ENCODE data around the gene TRIM2.
"Not testable (repeated sequence)": the region's sequence is repeated elsewhere in the genome, so short reads cannot be mapped to it uniquely, and the experiment has no call there.

TRIM2 gene

DNA sequence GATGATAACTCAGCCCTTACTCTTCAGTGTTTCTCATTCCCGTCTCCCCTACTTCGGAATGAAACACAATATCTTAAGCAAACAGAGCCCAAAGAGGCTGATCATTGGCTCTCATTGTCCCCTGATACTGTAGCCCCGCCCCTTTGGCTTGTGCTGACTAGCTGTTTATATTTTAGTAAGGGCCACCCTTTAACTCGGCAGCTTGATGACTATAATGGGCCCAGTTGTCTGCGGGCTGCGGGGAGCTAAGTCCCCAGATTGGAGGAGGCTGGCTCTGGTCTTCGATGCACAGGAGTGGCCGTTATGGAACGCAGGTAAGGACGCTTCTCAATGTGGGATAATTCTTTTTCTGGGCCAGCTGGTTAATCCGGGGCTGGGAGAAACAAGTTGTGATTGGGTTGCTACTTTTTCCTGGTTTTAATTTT lies at the start of gene TRIM2:
TRIM2 (plus strand) TSS at position 197 of the 425 bp plus-strand sequence; CDS start at position 285, 88 bp downstream.
- DNase-seq (ENCODE audit: low read depth in 1 of 2, low spot score in 1 of 2) = no peak

DNA sequence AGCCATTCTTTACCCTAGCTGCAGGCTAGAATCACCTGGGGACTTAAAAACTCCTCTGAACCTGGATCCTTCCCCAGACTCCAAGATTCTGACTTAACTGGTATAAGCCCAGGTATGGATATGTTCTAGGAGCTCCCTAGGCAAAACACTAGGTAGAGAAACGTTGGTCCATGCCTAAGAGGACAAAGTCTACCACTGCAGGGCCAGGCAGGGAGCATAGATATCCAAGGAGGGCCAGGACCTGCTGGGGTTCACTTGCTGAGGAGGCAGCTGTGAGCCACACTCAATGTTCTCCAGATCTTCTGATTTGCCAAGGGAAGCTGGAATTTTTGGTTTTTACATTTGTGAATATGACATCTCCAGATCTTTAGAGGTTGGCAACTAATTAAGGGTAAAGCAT lies 48.6 kb upstream of the TRIM2 start:
- no peak for DNase-seq (ENCODE audit: low read depth in 1 of 2, low spot score in 1 of 2)

DNA sequence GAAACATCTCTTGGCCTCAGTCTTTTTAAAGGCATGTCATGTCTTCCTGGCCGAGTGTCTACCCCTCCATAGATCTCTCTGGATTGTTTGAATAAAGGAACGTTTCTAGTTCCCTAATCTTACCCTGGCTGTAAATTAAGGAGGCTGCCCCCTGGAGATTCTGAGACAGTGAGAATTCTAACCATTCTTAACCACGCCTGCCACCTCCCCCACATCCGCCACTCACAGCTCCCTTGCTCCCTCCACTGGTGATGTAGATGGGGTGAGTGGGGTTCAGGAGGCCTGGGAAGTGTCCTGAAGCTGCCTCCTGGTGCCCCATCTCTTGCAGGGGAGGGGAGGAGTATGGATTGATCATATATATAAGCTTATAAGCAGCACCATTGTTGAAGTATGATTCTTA lies 48.0 kb upstream of the TRIM2 start:
- no peak for DNase-seq (ENCODE audit: low read depth in 1 of 2, low spot score in 1 of 2)

DNA sequence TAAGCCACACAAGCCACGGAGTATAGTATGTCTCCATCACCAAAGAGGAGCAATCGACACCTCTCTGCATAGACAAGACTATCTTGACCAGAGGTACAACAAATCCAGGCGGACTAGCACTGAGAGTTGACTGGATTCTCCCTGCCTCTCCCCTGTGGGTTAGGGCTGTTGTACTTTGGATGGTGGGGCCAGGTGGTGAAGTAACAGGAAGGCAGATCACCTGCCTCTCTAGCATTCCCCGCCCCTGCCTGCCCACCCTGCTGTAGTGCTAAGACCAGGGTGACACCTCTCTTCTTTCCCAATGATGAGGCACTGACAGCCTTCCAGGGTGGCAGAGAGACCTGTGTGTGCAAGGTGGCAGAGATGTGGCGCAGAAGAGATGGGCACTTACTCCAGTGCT lies 47.5 kb upstream of the TRIM2 start:
- no peak for DNase-seq (ENCODE audit: low read depth in 1 of 2, low spot score in 1 of 2)

DNA sequence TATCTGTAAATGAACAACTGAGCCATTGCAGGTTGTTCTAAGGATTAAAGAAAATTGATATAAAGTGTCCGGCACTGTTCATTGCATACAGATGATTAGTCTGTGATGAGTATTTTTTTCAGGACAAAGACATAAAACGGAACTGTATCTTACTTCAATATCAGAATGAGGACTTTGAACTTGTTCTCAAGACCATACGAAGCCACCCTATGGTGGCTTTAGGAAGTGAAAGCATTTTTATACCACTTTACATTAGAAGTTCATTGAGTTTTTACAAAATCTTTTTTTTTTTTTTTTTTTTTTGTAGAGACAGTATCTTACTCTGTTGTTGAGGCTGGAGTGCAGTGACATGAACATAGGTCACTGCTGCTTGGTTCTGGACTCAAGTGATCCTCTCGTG lies 45.2 kb upstream of the TRIM2 start:
- no peak for DNase-seq (ENCODE audit: low read depth in 1 of 2, low spot score in 1 of 2)

DNA sequence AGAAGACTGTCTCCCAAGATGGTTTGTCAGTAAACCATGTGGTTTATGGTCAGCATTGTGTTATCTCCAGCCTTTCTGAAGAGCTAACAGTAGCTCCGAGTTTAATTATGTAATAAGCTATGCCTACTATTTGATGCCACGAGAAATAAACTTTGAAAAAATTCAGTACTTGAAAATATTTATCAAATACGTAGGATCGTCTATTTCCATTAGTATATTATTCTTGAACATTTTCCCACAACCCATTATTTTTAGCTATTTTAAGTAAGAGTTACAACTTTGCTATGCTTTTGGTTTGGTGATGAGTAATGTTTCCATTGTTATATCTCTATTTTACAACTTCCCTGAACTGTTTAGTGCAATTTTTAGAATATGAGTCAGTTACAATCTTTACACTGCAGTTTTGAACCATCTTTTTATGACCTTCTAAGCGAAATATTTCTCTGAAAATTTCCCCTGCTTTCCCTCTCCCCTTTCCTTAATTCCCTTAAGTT lies 44.5 kb upstream of the TRIM2 start:
- no peak for DNase-seq (ENCODE audit: low read depth in 1 of 2, low spot score in 1 of 2)

DNA sequence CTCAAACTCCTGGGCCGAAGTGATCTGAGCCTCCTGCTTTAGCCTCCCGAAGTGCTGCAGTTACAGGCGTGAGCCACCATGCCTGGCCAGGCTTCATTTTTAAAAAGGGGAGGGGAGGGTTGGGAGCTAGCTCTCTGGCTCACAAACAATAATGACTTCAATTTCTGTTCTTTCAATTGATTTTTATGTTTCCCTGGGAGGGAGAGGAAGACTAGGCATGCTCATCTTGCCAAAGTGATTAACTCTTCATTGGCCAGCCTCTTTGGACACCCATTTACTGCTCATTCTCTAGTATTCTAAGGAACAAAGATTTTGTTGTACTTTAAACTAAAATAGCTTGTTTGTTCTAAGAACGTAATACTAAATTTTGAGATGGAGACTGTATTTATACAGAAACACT lies 43.4 kb upstream of the TRIM2 start:
- no peak for DNase-seq (ENCODE audit: low read depth in 1 of 2, low spot score in 1 of 2)

DNA sequence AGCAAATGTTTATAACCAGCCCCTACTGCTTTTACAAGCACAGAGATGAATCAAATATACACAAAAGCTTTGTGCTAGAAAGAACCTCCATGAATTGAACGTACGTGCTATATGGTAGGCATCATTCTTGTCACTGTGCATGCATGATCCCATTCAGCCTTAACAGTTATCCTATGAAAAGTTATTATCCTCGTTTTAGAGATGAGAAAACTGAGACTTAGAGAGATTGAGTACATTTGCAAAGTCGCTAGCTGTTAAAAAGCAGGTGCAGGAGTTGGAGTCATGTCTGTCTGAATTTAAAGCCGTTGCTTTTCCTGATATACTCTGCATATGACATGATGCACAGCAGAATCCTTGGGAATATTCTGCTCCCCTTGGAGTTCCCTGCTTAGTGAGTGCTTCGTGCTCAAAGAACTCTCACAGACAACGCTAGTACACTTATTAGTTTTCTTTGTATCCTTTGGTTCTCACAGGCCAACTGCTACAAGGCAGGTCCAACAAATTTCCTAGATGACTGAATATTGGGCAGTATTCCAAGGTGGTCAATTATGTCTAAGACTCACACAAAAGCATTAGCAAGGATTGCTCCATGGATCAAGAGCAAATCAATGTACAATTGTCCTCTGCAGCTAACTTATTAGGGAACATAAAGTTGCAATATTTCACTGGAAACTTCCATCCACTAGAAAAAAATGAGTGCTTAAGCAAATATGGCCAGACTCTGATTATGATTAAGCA lies 42.8 kb upstream of the TRIM2 start:
- DNase-seq (ENCODE audit: low read depth in 1 of 2, low spot score in 1 of 2) = no peak

DNA sequence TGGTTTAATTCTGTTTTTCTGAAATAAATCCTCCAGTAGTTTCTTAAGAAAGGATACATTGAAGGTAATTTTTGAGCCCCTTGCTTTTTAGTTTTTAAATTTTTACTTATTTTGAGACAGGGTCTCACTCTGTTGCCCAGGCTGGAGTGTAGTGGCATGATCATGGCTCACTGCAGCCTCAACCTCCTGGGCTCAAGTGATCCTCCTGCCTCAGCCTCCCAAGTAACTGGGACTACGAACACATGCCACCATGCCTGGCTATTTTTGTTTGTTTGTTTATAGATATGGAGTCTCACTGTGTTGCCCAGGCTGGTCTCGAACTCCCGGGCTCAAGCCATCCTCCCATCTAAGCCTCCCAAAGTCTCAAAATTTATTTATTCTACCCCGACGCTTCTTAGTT lies 39.0 kb upstream of the TRIM2 start:
- not testable (repeated sequence) for DNase-seq (ENCODE audit: low read depth in 1 of 2, low spot score in 1 of 2)

DNA sequence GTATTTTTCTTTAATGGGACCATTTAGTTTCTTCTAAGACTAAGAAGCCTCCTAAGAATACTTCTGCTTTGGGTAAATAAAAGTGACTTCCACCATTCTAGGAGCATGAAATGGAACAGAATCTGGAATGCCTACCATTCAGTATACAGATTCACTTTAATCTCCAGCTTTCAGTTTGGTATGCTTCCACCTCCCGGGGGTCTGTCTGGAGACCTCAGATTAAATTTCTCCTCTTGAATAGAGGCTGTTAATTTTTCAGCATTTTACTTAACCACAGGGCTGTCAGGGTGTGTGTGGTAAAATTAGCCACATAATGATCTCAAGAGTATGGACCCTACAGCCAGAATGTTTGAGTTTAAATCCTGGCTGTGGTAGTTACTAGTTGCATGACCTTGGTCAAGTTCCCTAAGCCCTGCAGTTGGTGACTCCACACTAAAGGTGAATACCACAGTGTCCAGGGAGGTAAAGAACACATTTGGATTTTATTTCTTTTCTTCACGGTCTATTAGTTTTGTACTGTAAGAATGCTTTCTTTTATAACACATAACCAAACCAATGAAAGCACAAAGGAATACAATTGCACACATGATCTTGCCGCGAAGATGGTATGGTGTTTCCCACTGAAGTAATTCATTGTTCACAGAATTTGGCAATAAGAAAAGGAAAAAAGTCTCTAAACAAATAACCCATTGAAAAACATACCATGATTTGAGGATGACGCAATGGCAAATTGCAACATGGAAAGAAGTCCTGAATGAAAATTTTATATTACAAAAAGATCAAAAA lies 37.3 kb upstream of the TRIM2 start:
- no peak for DNase-seq (ENCODE audit: low read depth in 1 of 2, low spot score in 1 of 2)

DNA sequence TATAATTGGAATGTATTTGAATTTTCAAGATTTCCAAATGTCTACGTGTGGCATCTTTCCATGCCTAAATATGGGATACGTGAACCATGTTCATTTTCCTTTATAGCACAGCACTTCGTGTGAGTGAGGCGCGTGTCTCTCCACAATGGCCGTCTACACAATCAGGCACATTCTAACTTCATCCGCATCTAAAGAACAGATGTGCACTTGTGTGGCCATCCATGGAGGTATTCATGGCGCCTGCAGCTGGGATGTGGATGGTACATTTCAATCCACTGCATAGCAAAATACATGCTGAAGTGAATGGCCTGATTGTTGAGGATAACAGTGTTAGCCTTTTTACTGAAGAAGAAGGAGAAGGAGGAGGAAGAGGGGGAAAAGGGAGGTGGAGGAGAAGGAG lies 34.5 kb upstream of the TRIM2 start:
- no peak for DNase-seq (ENCODE audit: low read depth in 1 of 2, low spot score in 1 of 2)

DNA sequence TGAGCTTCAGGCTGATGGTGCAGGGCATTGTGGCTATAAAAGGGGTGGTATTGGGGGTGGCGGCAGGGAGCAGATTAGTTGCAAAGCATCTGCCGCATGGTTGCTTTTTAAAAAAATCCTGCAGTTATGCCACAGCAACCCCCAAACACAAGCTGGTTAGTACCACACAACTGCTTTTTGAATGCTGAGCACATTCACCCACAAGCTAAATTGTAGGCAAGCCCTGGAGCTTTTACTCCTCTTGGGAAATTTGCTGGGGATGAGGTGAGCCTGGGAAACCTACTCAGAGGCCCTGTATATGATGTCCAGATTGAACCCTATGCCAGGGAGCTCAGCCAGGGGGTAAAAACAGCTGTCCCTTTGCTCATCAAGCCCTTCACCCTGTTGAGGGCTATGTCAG lies 33.8 kb upstream of the TRIM2 start:
- DNase-seq (ENCODE audit: low read depth in 1 of 2, low spot score in 1 of 2) = no peak

DNA sequence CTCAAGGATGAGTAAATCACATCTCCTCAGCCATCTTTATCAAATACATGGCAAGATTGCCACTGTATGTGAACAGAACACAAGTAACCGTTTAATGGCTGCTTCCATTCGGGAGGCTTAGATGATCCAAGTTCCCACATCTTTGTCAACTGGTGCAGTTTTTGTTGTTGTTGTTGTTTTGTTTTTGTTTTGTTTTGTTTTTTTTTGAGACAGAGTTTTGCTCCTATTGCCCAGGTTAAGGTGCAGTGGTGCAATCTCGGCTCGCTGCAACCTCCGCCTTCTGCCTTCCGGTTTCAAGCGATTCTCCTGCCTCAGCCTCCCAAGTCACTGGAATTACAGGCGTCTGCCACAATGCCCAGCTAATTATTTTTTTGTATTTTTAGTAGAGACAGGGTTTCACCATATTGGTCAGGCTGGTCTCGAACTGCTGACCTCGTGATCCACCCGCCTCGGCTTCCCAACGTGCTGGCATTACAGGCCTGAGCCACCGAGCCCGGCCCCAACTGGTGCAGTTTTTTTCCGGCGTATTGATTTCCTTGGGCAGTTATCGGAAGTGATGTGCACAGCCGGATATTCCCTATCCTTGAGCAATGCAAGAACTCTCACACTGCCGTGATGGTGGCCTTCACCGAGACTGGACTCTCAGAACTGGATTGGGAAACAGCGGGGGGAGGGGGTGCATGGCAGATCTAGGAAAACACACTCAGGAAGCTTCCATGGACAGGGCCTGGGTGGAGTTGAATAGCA lies 29.2 kb upstream of the TRIM2 start:
- DNase-seq (ENCODE audit: low read depth in 1 of 2, low spot score in 1 of 2) = no peak

DNA sequence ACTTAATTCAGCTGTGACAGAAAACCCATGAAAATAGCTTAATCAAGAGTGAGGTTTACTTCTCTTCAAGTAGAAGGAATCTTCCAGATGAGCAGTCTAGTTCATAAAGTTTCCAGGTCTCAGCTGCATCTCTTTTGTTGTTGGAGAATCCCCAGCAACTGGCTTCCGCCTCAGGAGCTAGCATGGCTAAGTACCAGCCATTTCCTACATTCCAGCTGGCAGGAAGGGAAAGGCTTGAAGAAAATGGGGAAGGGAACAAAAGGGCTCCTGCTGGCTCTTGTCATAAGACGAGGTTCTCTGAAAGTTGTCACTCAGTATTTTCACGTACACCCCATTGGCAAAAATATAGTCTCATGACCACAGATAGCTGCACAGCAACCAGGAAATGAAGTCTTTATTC lies 27.3 kb upstream of the TRIM2 start:
- DNase-seq (ENCODE audit: low read depth in 1 of 2, low spot score in 1 of 2) = no peak

DNA sequence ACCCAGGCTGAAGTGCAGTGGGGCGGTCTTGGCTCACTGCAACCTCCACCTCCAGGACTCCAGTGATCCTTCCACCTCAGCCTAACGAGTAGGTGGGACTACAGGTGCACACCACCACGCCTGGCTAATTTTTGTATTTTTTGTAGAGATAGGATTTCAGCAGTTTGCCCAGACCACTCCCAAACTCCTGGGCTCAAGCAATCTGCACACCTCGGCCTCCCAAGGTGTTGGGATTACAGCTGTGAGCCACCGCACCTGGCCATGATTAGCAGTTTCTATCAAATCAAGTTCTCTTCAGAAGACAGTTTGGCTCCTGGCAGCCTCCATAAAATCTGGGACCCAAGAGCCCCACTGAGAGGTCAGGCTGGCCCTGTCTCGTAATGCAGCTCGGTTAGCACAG lies 26.4 kb upstream of the TRIM2 start:
- no peak for DNase-seq (ENCODE audit: low read depth in 1 of 2, low spot score in 1 of 2)

DNA sequence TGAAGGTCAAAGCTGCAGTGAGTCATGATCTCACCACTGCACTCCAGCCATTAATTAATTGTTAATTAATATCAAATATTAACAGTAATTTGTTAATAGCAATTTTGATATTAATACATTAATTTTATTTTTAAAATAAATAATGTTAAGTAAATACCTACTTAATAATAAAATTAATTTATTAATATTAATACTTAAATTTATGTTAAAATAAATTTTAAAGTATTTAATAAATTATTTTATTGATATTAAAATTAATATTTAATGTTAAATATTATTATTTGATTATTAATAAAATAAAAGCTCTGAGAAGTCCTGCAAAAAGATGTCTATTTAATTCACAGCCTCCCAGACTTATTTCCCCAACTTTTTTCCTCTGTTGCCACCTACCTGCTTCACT lies 25.1 kb upstream of the TRIM2 start:
- no peak for DNase-seq (ENCODE audit: low read depth in 1 of 2, low spot score in 1 of 2)

DNA sequence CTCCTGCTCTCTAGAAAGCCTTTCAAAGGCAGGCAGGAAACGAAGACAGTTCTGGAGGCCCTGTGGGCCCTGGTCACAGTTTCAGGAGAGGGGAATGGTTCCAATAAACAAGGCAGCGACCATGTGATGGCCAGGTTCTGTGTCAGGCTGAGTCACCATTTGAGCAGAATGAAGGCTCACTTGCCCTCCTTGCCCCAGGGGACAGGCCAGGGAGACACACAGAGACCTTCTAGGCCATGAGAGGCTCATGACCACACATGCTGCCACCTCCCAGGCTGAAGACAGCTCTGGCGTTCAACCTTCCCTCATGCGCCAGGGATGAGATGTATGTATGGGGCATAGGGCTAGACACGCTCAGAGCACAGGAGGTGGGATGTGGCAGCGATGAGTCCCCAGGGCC lies 22.9 kb upstream of the TRIM2 start:
- no peak for DNase-seq (ENCODE audit: low read depth in 1 of 2, low spot score in 1 of 2)

DNA sequence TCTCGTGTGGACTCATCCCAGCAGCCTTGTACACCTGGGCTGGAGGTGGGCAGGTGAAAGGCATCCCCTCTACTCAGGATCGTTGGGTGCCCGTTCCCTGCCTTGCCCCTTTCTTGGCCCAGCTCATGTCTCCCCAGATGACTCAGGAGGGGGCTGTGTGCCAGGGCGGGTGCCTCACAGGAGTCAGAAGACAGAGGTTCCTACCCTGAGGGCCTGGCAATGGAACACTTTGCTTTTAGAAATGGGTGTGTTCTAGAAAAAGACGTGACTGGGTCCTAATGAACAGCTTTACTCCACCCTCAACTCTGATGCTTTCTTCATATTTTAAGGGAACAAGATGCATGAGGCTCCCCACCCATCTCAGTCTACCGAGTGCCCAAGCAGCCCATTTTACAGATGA lies 22.5 kb upstream of the TRIM2 start:
- no peak for DNase-seq (ENCODE audit: low read depth in 1 of 2, low spot score in 1 of 2)

DNA sequence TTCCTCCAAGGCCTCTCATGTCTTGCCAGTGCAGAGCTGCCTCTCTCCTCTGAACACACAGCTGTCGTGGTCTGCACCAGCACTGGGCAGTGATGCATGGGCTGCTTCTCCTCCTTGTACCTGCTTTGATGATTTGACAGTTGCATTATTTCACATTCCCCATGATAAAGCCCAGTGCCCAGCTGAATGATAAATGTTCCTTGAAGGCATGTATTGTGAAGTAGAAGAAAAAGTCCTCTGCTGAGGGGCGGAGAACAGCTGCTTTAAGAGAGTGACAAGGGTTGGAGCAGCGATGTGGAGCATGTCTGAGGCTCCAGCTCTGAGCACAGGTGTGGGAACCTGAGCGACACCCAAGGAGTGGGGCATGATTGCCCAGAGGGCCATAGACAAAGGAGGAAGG lies 21.1 kb upstream of the TRIM2 start:
- no peak for DNase-seq (ENCODE audit: low read depth in 1 of 2, low spot score in 1 of 2)

DNA sequence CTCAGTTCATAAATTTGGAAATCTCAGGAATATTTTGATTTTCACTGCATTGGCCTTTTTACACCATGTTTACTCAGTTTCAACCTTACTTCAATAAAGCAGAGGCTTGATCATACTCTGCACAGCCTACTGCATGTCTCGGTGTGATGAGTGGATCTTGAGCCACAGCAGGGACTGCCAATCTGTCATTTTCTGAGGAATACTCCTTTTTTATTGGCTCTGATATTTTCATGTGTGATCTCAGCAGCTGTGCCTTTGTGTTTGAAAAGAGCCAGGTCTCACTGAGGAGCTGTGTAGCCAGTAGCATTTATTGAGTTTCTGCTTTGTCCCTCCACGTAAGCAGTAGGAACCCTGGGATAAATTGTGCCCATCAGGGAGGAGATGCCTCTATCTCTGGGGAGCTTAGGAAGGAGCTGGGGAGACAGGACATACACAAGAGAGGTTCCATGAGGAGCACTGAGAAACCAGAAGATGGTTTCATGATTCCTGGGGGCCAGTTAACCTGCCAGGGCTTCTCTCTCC lies 18.9 kb upstream of the TRIM2 start:
- no peak for DNase-seq (ENCODE audit: low read depth in 1 of 2, low spot score in 1 of 2)

DNA sequence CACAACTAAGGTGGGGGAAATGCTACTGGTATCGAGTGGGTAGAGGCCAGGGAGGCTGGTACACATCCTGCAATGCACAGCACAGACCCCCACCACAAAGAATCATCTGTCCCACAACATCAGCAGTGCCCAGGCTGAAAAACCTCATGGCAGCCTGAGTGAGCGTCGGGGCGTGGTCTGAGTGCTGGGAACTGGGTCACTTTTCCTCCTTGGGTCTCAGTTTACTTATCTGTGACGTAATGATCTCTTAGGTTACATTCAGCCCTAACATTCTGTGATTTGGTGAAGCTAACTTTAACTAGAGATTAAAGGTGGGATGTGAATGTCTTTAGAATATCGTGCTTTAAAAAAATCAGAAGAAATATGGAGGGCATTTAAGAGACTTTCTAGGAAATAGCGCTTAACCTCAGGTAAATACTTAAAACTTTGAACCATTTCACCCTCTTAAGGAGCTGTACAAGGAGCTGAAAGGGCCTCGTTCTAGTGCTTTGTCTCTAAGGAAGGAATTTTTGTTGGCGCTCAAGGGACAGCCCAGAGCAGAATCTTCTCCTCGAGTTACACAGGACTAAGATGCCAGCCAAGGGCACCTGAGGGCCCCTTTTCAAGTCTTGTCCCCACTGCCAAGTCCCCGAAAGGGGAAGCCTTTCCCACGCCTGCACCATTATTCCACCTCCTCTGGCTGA lies 18.1 kb upstream of the TRIM2 start:
- no peak for DNase-seq (ENCODE audit: low read depth in 1 of 2, low spot score in 1 of 2)

All from activated T-helper 1 cell treated with anti-CD3 and anti-CD28 coated beads, Interleukin-2, amount 50 U/mL, for 16 hours (primary cell).